B cell (primary cell): ENCODE measurements around the gene G6PC3.

Source experiments
- EZH2 ChIP-seq: IDR thresholded peaks from 2 replicates; pipeline ENCODE4 v1.6.1; 2012; ENCODE audit warnings: borderline replicate concordance, low read depth, mild to moderate bottlenecking, moderate library complexity, low read length; ENCODE audit not compliant: insufficient read depth, poor library complexity, severe bottlenecking
- TF ChIP-seq, protein P1 (sequence below): fragments of 200-600 bp; IDR thresholded peaks from one replicate; pipeline ENCODE4 v1.8.0; 2022; ENCODE audit warnings: antibody characterized with exemption, mild to moderate bottlenecking

DNA sequence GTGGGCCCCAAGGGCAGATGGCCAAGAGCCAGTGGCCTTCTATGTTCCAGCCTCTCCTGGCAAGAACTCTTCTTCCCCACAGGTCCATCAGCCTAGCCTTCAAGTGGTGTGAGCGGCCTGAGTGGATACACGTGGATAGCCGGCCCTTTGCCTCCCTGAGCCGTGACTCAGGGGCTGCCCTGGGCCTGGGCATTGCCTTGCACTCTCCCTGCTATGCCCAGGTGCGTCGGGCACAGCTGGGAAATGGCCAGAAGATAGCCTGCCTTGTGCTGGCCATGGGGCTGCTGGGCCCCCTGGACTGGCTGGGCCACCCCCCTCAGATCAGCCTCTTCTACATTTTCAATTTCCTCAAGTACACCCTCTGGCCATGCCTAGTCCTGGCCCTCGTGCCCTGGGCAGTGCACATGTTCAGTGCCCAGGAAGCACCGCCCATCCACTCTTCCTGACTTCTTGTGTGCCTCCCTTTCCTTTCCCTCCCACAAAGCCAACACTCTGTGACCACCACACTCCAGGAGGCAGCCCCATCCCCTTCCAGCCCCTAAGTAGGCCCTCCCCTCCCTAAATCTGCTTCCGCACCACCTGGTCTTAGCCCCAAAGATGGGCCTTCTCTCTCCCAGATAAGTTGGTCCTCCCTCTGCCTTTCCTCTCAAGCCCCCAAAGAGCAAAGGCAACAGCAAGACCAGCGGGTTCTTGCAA, 5.2 kb downstream of the G6PC3 start:
- TF ChIP-seq, protein P1, sequence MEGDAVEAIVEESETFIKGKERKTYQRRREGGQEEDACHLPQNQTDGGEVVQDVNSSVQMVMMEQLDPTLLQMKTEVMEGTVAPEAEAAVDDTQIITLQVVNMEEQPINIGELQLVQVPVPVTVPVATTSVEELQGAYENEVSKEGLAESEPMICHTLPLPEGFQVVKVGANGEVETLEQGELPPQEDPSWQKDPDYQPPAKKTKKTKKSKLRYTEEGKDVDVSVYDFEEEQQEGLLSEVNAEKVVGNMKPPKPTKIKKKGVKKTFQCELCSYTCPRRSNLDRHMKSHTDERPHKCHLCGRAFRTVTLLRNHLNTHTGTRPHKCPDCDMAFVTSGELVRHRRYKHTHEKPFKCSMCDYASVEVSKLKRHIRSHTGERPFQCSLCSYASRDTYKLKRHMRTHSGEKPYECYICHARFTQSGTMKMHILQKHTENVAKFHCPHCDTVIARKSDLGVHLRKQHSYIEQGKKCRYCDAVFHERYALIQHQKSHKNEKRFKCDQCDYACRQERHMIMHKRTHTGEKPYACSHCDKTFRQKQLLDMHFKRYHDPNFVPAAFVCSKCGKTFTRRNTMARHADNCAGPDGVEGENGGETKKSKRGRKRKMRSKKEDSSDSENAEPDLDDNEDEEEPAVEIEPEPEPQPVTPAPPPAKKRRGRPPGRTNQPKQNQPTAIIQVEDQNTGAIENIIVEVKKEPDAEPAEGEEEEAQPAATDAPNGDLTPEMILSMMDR = no peak
- TF ChIP-seq EZH2 = no peak
